SK-N-SH (cell line): ENCODE results near the gene MAP4. TPM values are rescaled to one million over a fixed set of nuclear protein-coding genes. Genes with fewer than 3 reads are reported as not detected.

Experiments
- CTCF ChIA-PET: fragments of 300-600, 350-600 bp; formaldehyde crosslinking; extraction: SDS; loops from one replicate; lab custom pipeline; 2021; lab: Yijun Ruan, JAX
- POLR2A ChIA-PET: fragments of 350-600 bp; sonication (Branson Sonifier 250); formaldehyde crosslinking; extraction: SDS; loops from one replicate; lab custom pipeline; 2020; ENCODE audit warnings: antibody characterized with exemption, inconsistent platforms; lab: Yijun Ruan, JAX
- DNase-seq: peaks from one replicate; pipeline ENCODE4 v3.0.0; 2012
- H2AFZ ChIP-seq: fragments of 200-600 bp; sonication (generic); 2 replicates; pipeline ENCODE4 v1.8.1; 2016; ENCODE audit warnings: antibody characterized with exemption, mild to moderate bottlenecking, low read depth
- H3F3A ChIP-seq: fragments of 200-600 bp; sonication (generic); replicated peaks from 2 replicates; pipeline ENCODE3; 2016; ENCODE audit warnings: antibody characterized with exemption, mild to moderate bottlenecking; ENCODE audit not compliant: insufficient read depth
- H3K27ac ChIP-seq, 2 experiments: fragments of 200-500 bp in 1 of 2; fragments of 200-600 bp in 1 of 2; sonication (Bioruptor generic) in 1 of 2; sonication (generic), shearing (Covaris generic) in 1 of 2; 2 replicates each; pipeline versions ENCODE4 v1.5.1 to v1.6.1; 2014 to 2016; ENCODE audit warnings: low read depth in 2 of 2, inconsistent platforms in 1 of 2, low read length in 1 of 2, mild to moderate bottlenecking in 1 of 2, mixed read lengths in 1 of 2
- H3K27me3 ChIP-seq: fragments of 200-600 bp; sonication (generic), shearing (Covaris generic); 2 replicates; pipeline ENCODE4 v1.6.1; 2016; ENCODE audit warnings: mixed run types; ENCODE audit not compliant: insufficient read depth
- H3K36me3 ChIP-seq, 2 experiments: fragments of 200-500 bp in 1 of 2; fragments of 200-600 bp in 1 of 2; sonication (Bioruptor generic) in 1 of 2; sonication (generic) in 1 of 2; replicated peaks in 1 of 2; 2 replicates each; pipeline versions ENCODE3 to v1.5.1; 2014 to 2016; ENCODE audit warnings: low read length in 1 of 2, mild to moderate bottlenecking in 1 of 2; ENCODE audit not compliant: insufficient read depth in 2 of 2, control insufficient read depth in 1 of 2
- H3K4me1 ChIP-seq, 2 experiments: fragments of 200-500 bp in 1 of 2; fragments of 200-600 bp in 1 of 2; sonication (Bioruptor generic) in 1 of 2; sonication (generic), shearing (Covaris generic) in 1 of 2; 2 replicates each; pipeline versions ENCODE4 v1.5.1 to v1.6.1; 2014 to 2016; ENCODE audit warnings: low read depth in 1 of 2, low read length in 1 of 2, mixed run types in 1 of 2; ENCODE audit not compliant: insufficient read depth in 2 of 2, control insufficient read depth in 1 of 2
- H3K4me2 ChIP-seq: fragments of 200-600 bp; sonication (generic), shearing (Covaris generic); 2 replicates; pipeline ENCODE4 v1.6.1; 2017; ENCODE audit warnings: mixed run types
- H3K4me3 ChIP-seq, 2 experiments: fragments of 200-500 bp in 1 of 2; fragments of 200-600 bp in 1 of 2; sonication (Bioruptor generic) in 1 of 2; sonication (generic), shearing (Covaris generic) in 1 of 2; 2 replicates each; pipeline versions ENCODE4 v1.5.1 to v1.8.1; 2014 to 2016; ENCODE audit warnings: low read depth in 2 of 2, inconsistent platforms in 1 of 2, low read length in 1 of 2, mild to moderate bottlenecking in 1 of 2, mixed read lengths in 1 of 2, moderate library complexity in 1 of 2
- H3K79me2 ChIP-seq: fragments of 200-600 bp; sonication (generic); 2 replicates; pipeline ENCODE4 v1.8.1; 2017; ENCODE audit warnings: mild to moderate bottlenecking; ENCODE audit not compliant: insufficient read depth
- H3K9ac ChIP-seq: fragments of 200-600 bp; sonication (generic); 2 replicates; pipeline ENCODE4 v1.6.1; 2017; ENCODE audit warnings: mixed run types
- H3K9me2 ChIP-seq: fragments of 200-600 bp; sonication (generic); 2 replicates; pipeline ENCODE4 v1.6.1; 2017; ENCODE audit warnings: mixed run types
- H3K9me3 ChIP-seq: fragments of 200-600 bp; sonication (generic); 2 replicates; pipeline ENCODE4 v1.6.1; 2017; ENCODE audit warnings: mixed run types, mild to moderate bottlenecking, moderate library complexity
- H4K20me1 ChIP-seq: fragments of 200-600 bp; sonication (generic); 2 replicates; pipeline ENCODE4 v1.6.1; 2017; ENCODE audit warnings: mild to moderate bottlenecking, mixed run types; ENCODE audit not compliant: insufficient read depth
- CHD2 ChIP-seq: fragments of 150-350 bp; IDR thresholded peaks from 2 replicates; pipeline ENCODE4 v1.6.1; 2018; ENCODE audit warnings: low read length; ENCODE audit not compliant: partially characterized antibody
- CTCF ChIP-seq: fragments of 200-600 bp; sonication (generic); IDR thresholded peaks from 2 replicates; pipeline ENCODE4 v1.6.1; 2017; ENCODE audit warnings: antibody characterized with exemption, mild to moderate bottlenecking, moderate library complexity
- ELF1 ChIP-seq: IDR thresholded peaks from 2 replicates; pipeline ENCODE4 v1.4.0; 2012
- EZH2phosphoT487 ChIP-seq: fragments of 200-600 bp; sonication (generic); IDR thresholded peaks from 2 replicates; pipeline ENCODE4 v1.6.1; 2017; ENCODE audit warnings: low read depth, mixed run types, mild to moderate bottlenecking, antibody characterized with exemption, moderate library complexity, borderline replicate concordance
- FOSL2 ChIP-seq: IDR thresholded peaks from 2 replicates; pipeline ENCODE4 v1.4.0; 2012; ENCODE audit warnings: low read depth, mild to moderate bottlenecking, moderate library complexity, borderline replicate concordance
- FOXJ3 ChIP-seq: sonication (generic); formaldehyde crosslinking; IDR thresholded peaks from 2 replicates; pipeline ENCODE4 v1.5.1; 2020; ENCODE audit warnings: mild to moderate bottlenecking, missing genetic modification reagents
- GATA2 ChIP-seq: sonication (generic); formaldehyde crosslinking; IDR thresholded peaks from 2 replicates; pipeline ENCODE4 v1.5.0; 2020; ENCODE audit warnings: mild to moderate bottlenecking, missing genetic modification reagents
- NFIC ChIP-seq: IDR thresholded peaks from 2 replicates; pipeline ENCODE4 v1.4.0; 2012; ENCODE audit warnings: borderline replicate concordance
- PBX3 ChIP-seq: IDR thresholded peaks from 2 replicates; pipeline ENCODE4; 2012
- RCOR1 ChIP-seq: fragments of 150-350 bp; IDR thresholded peaks from 2 replicates; pipeline ENCODE4 v1.6.1; 2017; ENCODE audit warnings: antibody characterized with exemption, low read length
- RFX5 ChIP-seq: IDR thresholded peaks from 2 replicates; pipeline ENCODE4 v1.6.1; 2012; ENCODE audit warnings: mild to moderate bottlenecking, improper control_type of control experiment, low read length
- SIN3A ChIP-seq: IDR thresholded peaks from 2 replicates; pipeline ENCODE4 v1.6.1; 2012; ENCODE audit warnings: low read depth, mild to moderate bottlenecking, low read length, moderate library complexity, borderline replicate concordance
- SMC3 ChIP-seq: IDR thresholded peaks from 2 replicates; pipeline ENCODE4 v1.6.1; 2012; ENCODE audit warnings: low read depth, low read length, improper control_type of control experiment
- TCF12 ChIP-seq: IDR thresholded peaks from 2 replicates; pipeline ENCODE4 v1.4.0; 2012
- YY1 ChIP-seq: IDR thresholded peaks from 2 replicates; pipeline ENCODE4 v1.4.0; 2012; ENCODE audit warnings: low read depth, mild to moderate bottlenecking
- WGBS: methylation state at CpG from one replicate; pipeline ENCODE4 v1.1.6; 2017; ENCODE audit warnings: low lambda C conversion rate; 5-methylcytosine and 5-hydroxymethylcytosine counted together
- polyA plus RNA-seq, 3 experiments: library from polyadenylated mRNA; depleted of rRNA; stranded (reverse); fragments of >200 nt; gene quantifications; 2 replicates each; pipeline ENCODE4 v1.2.3, GENCODE V29; 2012

Gene MAP4
- polyA plus RNA-seq, 1 of the 3 experiments (the other 2 are of a cell fraction), result 121 TPM

GRCh38 chr3:47841786-47842349, 174.3 kb downstream of the MAP4 start:
- Histone ChIP-seq H3K9me2 (no peaks in the 10 kb centered on the region), H2AFZ (no peak overlapping the region), H3F3A (peaks cover 3% of the 10 kb centered on the region), H3K79me2 (peaks cover 16% of the 10 kb centered on the region; the same call in 1 of the 2 replicates), H3K36me3 (peaks cover 62 to 65% of the 10 kb centered on the region in 2 experiments), H3K4me2 (no peak overlapping the region), H3K4me3 (no peak overlapping the region), H3K9me3 (no peaks in the 10 kb centered on the region), H3K4me1 (no peaks in the 10 kb centered on the region), H4K20me1 (0 out of 2 replicates have a peak, but pooled peaks cover 13% of the 10 kb centered on the region), H3K9ac (no peak overlapping the region), H3K27me3 (no peaks in the 10 kb centered on the region), H3K27ac (no peak overlapping the region)
- no peak for TF ChIP-seq EZH2phosphoT487
- no peak for TF ChIP-seq ELF1
- no peak for TF ChIP-seq TCF12
- TF ChIP-seq YY1, result no peak
- TF ChIP-seq SMC3, result no peak
- no peak for TF ChIP-seq CHD2
- no peak for TF ChIP-seq FOSL2
- no peak for TF ChIP-seq GATA2 (CRISPR knock-in tag)
- TF ChIP-seq SIN3A, result no peak
- no peak for TF ChIP-seq CTCF
- TF ChIP-seq RFX5, result no peak
- TF ChIP-seq NFIC, result no peak
- TF ChIP-seq FOXJ3 (CRISPR knock-in tag), result no peak
- POLR2A ChIA-PET, result no interaction called here
- 88% methylated on average over 7 of the region's 7 CpGs for WGBS
- no peak for DNase-seq
- CTCF ChIA-PET, result interaction anchor here (2.2 to 7.4 kb wide), 2 partner anchors 16 to 311 kb away, joined by 11 to 85 read pairs; no protein-coding TSS in a partner anchor

- peaks cover 16% of the 10 kb centered on the region; the same call in 1 of the 2 replicates for H3K79me2 ChIP-seq
- POLR2A ChIA-PET, result no interaction called here
- H2AFZ ChIP-seq, result no peak overlapping the region
- H3K4me1 ChIP-seq, result no peaks in the 10 kb centered on the region
- no peaks in the 10 kb centered on the region for H3K9me3 ChIP-seq
- peaks cover 7% of the 10 kb centered on the region for H3F3A ChIP-seq
- no peak overlapping the region for H3K9ac ChIP-seq
- 0 out of 2 replicates have a peak, but pooled peaks cover 13% of the 10 kb centered on the region for H4K20me1 ChIP-seq
- H3K27me3 ChIP-seq, result no peaks in the 10 kb centered on the region
- H3K36me3 ChIP-seq, result peaks cover 50 to 65% of the 10 kb centered on the region in 2 experiments
- no peak for TF ChIP-seq ELF1
- no peak for TF ChIP-seq RCOR1
- no peak for TF ChIP-seq PBX3
- no peaks in the 10 kb centered on the region for H3K9me2 ChIP-seq
- no peak overlapping the region for H3K27ac ChIP-seq
- no peak for DNase-seq
- no peak overlapping the region for H3K4me2 ChIP-seq
- no peak overlapping the region for H3K4me3 ChIP-seq
- CTCF ChIA-PET, result interaction anchor here (1.1 to 7.4 kb wide), 14 partner anchors 12 to 349 kb away, joined by 3 to 85 read pairs (median 8); no protein-coding TSS in a partner anchor
- WGBS, result 95% methylated on average over 4 of the region's 5 CpGs
Observed at GRCh38 chr3:47838503-47838902, 177.7 kb downstream of the MAP4 start.
